HG03139 (cell line): ENCODE data around the gene ID3.

Source experiments
- ATAC-seq: cut with Tn5 transposase; IDR thresholded peaks from one replicate; pipeline ENCODE4 v1.9.1; 2021; ENCODE audit not compliant: unreplicated experiment

The ID3 gene

DNA sequence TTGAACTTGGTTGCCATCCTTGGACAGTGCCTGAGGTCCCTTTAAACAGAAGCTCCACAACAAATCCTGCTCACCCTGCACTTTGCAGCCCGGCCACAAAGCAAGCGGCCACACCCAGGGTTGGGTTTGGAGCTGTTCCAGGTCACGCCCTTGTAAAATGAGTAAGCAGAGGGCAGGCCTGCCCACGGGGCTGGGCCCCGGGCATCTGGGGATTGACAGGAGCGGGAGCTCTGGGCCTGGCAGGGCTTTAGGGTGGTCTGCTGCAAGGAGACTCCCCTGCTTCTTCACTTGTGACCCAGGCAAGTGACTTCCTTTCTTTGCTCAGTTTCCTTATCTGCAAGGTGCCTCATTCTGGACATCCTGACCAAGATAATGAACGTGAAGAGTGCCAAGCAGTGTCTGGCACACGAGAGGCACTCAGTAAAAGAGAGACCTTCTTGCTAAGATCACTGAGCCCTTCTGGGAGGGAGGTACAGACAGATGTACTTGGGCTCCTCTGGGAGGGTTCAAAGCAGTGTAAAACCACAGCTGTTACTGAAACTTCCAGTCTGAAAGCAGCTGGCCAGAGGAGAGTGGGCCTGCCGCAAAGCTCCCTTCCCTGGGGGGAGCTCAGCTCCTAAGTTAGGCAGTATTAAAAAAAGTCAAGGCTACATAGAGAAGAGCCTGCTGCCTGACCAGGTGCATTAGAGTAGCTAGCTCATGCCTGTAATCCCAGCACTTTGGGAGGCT, 30.9 kb downstream of the ID3 start:
- no peak for ATAC-seq

DNA sequence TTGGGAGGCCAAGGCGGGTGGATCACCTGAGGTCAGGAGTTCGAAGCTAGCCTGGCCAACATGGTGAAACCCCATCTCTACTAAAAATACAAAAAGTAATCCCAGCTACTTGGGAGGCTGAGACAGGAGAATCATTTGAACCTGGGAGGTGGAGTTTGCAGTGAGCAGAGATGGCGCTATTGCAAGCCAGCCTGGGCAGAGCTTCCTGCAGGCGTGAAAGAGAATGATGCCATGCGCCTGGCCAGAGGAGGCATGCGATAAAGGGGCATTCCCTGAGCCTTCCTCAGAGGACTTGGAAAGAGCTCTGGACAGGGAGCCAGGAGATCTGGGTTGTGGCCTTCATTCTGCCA, 31.4 kb downstream of the ID3 start:
- no peak for ATAC-seq

DNA sequence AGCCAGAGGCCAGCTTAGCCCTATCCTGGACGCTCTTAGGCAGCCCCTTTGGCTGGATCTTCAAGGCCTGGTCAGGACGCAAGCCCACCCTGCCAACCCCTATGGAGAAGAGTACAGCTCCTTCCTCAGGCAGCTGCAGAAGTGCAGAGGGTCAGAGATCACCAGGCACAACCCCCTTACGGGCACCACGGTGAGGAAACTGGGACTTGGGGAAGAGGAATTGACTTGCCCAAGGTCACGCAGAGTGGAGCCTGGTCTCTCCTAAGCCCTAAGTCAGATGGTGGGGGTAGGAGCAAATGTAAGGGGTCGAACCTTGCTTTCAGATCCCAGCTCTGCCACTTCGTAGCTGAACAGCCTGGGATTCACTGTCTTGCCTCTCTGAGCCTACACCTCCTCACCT, 31.9 kb downstream of the ID3 start:
- no peak for ATAC-seq

DNA sequence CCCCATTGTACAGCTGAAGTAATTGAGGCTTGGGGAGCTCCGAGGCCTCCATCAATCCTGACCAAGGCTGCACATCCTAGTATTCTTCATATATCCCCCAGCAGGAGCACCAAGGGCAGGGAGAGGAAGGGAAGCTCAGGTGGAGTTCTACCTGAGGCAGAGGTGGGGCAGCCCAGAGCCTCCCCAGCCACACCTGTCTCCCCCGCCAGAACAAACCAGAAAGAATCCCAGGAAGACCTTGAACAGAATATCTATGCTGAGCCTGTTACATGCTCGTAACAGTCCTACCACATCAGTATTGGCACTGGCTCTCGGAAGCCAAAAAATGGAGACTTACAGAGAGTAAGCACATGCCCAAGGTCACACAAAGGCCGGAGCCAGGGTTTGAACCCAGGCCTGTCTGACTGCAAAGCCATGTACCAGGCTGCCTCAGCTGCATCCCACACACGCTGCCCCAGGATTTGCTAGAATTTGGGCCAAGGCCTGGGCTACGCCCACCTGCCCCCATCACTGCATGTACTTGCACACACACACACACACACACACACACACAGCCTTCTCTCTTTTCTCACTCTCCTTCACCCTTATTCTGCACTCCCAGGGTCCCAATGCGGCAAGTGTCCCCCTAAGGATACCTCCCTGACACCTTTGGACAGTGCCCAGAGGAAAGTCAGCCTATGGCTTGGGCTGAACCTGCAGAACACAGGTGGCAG, 32.8 kb downstream of the ID3 start:
- ATAC-seq: no peak

DNA sequence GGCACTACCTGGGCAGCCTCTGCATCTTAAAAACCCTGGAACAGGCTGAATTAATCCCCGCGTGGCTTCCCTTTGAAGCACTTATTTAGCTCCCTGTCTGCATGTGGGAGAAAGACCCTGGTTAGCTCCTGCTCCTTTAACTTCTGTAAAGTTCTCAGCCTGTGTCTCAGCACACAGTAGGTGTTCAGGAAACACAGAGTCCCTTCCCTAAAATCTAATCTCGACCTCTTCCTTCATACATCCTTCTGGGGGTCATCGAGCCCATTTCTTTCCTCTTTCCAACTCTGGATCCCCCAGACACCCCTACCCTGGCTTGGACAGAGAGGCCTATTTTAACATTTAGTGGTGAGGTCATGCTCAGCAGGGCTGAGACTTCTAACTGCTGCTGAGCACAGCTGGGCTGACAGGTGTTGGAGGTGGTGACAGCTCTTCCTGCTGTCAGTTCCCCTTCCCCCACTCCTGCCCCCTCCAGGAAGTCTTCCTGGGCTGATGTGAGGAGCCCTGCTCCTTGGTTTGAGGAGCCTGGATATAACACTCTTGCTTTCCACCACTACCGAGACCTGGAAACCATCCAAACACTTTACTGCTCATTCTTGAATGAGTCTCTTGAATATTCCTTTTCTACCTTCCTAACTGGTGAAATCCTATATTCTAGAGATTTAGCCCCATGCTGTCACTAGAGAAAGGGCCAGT, 33.6 kb downstream of the ID3 start:
- ATAC-seq: no peak

DNA sequence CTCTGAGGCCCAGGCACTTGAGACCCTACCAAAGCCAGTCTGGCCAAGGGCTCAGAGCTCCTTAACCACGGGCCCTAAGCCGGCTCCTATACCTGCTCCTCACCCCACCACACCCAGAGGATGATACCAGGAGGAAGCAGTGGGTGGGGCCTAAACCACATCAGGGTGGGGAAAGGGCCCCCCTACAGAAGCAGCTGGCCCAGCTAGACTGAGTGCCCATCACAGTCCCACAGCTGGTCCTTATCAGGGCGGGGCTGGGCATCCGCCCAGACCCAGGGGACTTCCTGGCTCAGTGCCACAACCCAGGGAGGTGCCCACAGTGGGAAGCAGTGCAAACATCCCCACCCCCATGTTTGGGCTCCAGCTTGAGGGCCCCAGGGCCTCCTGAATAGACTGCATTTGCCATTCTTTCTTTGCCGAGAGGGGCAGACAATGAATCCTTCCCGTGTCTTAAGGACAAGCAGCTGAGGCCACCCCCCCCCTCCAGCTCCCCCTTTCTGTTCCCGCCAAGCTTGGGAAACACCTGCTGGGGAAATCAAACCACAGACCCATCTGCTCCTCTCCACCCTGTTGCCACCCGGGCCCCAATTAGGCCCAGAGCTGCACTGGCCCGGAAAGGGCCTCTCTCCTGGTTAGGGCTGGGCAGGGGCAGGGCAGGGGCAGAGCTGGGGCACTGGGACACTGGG, 34.4 kb downstream of the ID3 start:
- no peak for ATAC-seq

DNA sequence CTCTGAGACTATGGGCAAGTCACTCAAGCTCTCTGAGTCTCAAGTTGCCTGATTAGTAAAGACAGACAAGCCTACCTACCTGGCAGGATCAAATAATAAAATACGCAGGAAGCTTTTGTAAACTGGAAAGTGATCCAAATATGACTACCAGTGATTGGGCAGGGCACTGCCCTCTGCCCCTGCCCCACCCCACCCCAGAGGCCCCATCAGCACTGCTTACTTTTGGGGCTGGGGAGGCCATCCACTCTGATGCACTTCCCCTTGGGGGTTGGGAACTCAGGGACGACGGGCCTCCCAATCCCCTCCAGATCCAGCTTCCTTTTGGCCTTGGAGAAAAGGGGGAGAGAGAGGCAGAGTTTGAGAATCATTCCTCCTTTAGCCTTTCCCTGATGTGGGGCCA, 35.1 kb downstream of the ID3 start:
- no peak for ATAC-seq

DNA sequence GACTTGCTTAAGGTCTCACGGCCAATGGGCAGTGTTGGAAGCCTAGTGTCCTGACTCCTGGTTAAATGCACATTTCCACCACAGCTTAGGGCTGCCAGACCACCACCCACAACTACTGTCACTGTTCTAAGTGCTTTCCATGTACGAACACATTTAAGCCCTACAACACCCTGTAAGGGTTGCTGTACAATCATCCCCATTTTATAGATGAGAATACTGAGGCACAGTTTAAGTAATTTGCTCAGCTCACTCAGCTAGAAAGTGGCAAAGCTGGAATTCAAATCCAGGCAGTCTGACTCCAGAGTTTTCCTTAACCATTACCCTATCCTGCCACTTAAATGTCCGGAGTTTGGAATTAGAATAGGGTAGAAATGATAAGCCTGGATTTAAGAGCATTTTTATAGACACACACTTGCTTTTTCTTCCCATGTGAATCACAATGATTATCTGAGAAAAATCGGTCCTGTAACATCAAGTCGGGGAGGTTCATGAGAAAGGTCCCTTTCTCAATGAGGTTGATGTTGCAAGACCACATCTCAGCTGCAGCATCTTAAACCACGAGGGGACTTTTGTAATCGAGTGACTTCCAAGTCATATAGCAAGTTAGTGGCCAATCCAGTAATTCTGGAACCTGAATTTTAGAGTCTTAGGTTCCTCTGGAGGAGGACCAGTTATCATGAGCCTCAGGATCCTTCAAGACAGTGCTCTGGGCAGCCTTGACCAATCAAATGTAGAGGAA, 36.9 kb downstream of the ID3 start:
- no peak for ATAC-seq

DNA sequence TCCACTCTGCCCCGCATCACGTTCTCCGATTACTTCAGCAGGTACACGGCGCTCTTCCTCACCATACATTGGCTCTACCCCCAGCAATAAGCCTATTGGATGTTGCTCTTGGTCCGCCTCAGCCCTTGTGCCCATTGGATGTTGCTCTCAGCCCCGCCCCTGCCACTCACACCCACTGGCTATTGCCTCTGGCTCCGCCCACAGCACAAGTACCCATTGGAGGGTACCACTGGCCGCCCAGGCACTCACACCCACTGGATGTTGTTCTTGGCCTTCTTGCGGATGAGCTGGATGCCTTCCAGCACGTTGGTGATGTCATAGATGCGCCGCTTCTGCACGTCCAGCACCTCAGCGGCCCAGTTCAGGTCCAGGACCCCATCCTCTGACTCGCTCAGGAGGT, 37.7 kb downstream of the ID3 start:
- ATAC-seq: no peak

DNA sequence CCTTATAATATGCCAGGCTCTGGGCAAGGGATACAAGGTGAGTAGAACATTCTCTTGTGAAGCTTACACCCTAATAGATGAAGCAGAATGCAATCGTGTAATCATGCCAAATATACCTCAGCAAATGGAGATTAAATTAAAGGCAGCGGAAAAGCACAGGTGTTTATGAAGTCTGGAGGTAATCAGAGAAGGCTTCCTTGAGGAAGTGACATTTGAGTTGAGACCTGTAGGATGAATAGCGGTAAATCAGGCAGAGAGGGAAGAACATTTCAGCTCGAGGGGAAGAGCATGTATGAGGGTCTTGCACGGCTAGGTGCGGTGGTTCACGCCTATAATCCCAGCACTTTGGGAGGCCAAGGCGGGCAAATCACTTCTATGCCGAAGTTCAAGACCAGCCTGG, 41.7 kb downstream of the ID3 start:
- no peak for ATAC-seq

DNA sequence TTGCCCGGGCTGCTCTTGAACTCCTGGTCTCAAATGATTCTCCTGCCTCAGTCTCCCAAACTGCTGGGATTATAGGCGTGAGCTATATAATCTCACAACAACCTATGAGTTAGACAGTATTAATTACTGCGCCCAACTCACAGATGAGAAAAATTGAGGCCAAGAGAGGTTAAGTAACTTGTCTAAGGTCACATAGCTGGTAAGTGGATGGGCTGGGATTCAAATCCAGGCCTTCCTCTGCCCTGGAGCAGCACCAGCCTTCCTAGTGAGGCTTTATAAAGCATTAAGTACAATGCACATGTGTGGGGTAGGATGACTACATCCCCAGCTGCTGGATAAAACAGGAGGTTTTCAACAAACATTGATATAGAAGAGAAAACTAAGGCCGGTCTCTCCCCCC, 43.4 kb downstream of the ID3 start:
- no peak for ATAC-seq

DNA sequence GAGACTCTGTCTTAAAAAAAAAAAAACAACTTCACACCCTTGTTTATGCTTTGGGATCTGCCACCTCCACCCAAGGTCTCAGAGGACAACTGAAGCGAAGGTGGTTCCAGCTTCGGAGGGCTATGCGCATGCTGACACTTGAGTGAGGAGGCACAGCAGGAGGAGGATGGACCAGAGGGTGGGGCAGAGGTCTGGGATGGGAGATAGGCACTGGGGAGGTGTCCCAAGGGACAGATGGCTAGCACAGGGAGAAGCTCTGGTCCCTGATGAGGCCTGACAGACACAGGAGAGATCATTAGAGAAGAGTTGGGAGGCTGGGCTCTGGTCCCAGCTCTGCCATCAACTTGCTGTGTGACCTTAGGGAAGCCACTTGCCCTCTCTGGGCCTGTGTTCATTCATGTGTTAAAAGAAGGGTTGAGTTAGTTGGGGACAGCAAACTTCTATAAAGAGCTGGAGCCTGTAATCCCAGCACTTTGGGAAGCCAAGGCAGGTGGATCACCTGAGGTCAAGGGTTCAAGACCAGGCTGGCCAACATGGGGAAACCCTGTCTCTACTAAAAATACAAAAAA, 45.1 kb downstream of the ID3 start:
- no peak for ATAC-seq

DNA sequence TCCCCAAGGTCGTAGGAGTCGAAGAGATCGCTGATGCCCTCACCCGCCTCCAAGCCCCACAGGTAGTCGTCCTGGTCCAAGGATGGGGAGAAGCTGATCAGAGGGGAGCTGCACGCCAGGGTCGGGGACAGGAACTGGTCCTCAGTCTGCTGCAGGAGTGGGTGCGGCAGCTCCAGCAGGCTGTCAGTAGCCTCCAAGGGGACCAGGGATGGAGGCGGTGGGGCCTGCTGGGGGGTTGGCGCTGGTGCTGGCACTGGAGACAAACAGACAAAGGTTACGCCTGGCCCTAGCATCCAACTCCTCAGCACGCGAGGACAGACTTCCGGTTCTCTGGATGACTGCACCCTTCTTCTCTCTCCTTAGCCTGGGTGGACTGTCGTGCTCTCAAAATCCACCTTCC, 49.4 kb downstream of the ID3 start:
- no peak for ATAC-seq
